Measurements from ENCODE around the gene AP1S1.
"Not testable (repeated sequence)": the region's sequence is repeated elsewhere in the genome, so short reads cannot be mapped to it uniquely, and the experiment has no call there.

Gene AP1S1

DNA sequence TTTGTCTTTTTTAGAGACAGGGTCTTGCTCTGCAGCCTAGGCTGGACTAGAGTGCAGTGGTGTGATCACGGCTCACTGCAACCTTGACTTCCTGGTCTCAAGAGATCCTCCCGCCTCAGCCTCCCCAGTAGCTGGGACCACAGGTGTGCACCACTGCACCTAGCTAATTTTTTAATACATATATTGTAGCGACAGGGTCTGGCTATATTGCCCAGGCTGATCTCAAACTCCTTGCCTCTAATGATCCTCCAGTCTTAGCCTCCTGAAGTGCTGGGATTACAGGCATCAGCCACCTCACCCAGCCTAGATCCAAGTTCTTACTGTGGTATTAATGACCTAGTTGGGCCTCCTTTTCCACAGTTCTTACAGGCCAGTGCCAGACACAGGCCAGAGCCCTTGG lies 39.1 kb upstream of the AP1S1 start:
- no peak for TF ChIP-seq POLR2A (IDR thresholded peaks at IDR 0.05; ENCODE audit: extremely low read depth, insufficient read length)
- no peak for TF ChIP-seq MYC (IDR thresholded peaks at IDR 0.05; ENCODE audit: low read depth, low read length)
- no peak for TF ChIP-seq MAX (IDR thresholded peaks at IDR 0.05; ENCODE audit: low read depth, low read length)
- TF ChIP-seq CTCF (IDR thresholded peaks at IDR 0.05; ENCODE audit: low read depth, low read length): no peak
- H3K4me3 ChIP-seq (ENCODE audit: low read depth, low read length): no peak overlapping the region
- no peak for DNase-seq (ENCODE audit: low read depth)

DNA sequence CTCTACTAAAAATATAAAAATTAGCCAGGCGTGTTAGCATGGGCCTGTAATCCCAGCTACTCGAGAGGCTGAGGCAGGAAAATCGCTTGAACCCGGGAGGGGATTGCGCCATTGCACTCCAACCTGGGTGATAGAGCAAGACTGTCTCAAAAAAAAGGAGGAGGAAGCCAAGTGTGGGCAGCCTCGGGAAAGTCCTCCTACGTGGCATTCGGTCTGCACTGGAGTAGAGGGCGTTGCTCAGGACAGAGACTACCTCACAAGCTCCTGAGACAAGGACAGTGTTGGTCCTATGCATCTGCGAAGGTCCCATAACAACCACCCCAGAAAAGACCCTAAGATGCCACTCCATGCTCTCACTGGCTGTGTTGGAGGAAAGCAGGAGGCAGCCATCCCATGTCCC lies 37.4 kb upstream of the AP1S1 start:
- no peak for DNase-seq (ENCODE audit: low read depth)
- H3K4me3 ChIP-seq (ENCODE audit: low read depth, low read length): no peak overlapping the region
- TF ChIP-seq MYC (IDR thresholded peaks at IDR 0.05; ENCODE audit: low read depth, low read length) (no peak), CTCF (IDR thresholded peaks at IDR 0.05; ENCODE audit: low read depth, low read length) (no peak), MAX (IDR thresholded peaks at IDR 0.05; ENCODE audit: low read depth, low read length) (no peak), POLR2A (IDR thresholded peaks at IDR 0.05; ENCODE audit: extremely low read depth, insufficient read length) (no peak)

GRCh38 chr7:101118856-101119255 lies 35.4 kb upstream of the AP1S1 start:
- no peak for TF ChIP-seq MYC (IDR thresholded peaks at IDR 0.05; ENCODE audit: low read depth, low read length)
- TF ChIP-seq CTCF (IDR thresholded peaks at IDR 0.05; ENCODE audit: low read depth, low read length): no peak
- no peak for TF ChIP-seq POLR2A (IDR thresholded peaks at IDR 0.05; ENCODE audit: extremely low read depth, insufficient read length)
- no peak for TF ChIP-seq MAX (IDR thresholded peaks at IDR 0.05; ENCODE audit: low read depth, low read length)
- DNase-seq (ENCODE audit: low read depth): no peak
- H3K4me3 ChIP-seq (ENCODE audit: low read depth, low read length): no peak overlapping the region

DNA sequence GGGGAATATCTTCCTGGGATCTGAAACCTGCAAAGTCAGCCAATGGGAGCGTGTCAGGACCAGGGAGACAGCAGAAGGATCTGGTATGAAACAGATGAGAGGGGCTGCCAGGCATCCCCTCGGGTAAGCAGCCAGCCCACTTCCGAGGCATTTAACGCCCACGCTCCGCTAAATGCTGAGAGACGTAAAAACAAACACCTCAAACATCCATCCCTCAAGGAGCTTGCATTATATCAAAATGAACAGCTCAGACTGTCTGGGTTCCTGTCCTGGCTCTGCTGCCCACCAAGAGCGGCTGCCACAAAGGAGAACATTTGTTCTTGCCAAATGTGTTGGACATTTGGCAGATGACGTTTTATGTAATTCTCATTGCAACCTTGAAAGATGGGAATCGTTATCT lies 34.4 kb upstream of the AP1S1 start:
- H3K4me3 ChIP-seq (ENCODE audit: low read depth, low read length): no peak overlapping the region
- no peak for TF ChIP-seq MAX (IDR thresholded peaks at IDR 0.05; ENCODE audit: low read depth, low read length)
- no peak for TF ChIP-seq MYC (IDR thresholded peaks at IDR 0.05; ENCODE audit: low read depth, low read length)
- TF ChIP-seq POLR2A (IDR thresholded peaks at IDR 0.05; ENCODE audit: extremely low read depth, insufficient read length): no peak
- no peak for TF ChIP-seq CTCF (IDR thresholded peaks at IDR 0.05; ENCODE audit: low read depth, low read length)
- DNase-seq (ENCODE audit: low read depth): no peak

- H3K4me3 ChIP-seq (ENCODE audit: low read depth, low read length): no peak overlapping the region
- no peak for DNase-seq (ENCODE audit: low read depth)
- TF ChIP-seq MYC (IDR thresholded peaks at IDR 0.05; ENCODE audit: low read depth, low read length): no peak
- no peak for TF ChIP-seq MAX (IDR thresholded peaks at IDR 0.05; ENCODE audit: low read depth, low read length)
- TF ChIP-seq POLR2A (IDR thresholded peaks at IDR 0.05; ENCODE audit: extremely low read depth, insufficient read length): no peak
- TF ChIP-seq CTCF (IDR thresholded peaks at IDR 0.05; ENCODE audit: low read depth, low read length): no peak
Observed at GRCh38 chr7:101120315-101120714, 34.0 kb upstream of the AP1S1 start.

GRCh38 chr7:101121631-101121990 lies 32.7 kb upstream of the AP1S1 start:
- H3K4me3 ChIP-seq (ENCODE audit: low read depth, low read length); DNase-seq (ENCODE audit: low read depth): not testable (repeated sequence)

Measured in NB4 (cell line).